ENCODE data around the gene CKLF. TPM values are rescaled to one million over a fixed set of nuclear protein-coding genes. Genes with fewer than 3 reads are reported as not detected.
A peak's percentile ranks its signal among the peaks of the same experiment; 100 is the strongest.

Gene CKLF
- total and polyA plus RNA-seq, 7 donors = 24.1 to 57.4 (median 46.7) TPM

GRCh38 chr16:66544016-66544757 lies 8.2 kb upstream of the CKLF start:
- Histone ChIP-seq H3K4me3 (no peak overlapping the region), H3K4me1 (peaks cover 0 to 20% (median 8%) of the 10 kb centered on the region in 4 donors), H3K36me3 (peaks cover 0 to 51% (median 19%) of the 10 kb centered on the region in 4 donors), H3K27me3 (no peaks in the 10 kb centered on the region), H3K27ac (no peak overlapping the region), H3K9me3 (no peaks in the 10 kb centered on the region)
- no peak for DNase-seq
- TF ChIP-seq POLR2A (IDR thresholded peaks at IDR 0.05) = no peak
- TF ChIP-seq CTCF (IDR thresholded peaks at IDR 0.05) = no peak
- TF ChIP-seq POLR2AphosphoS5 (IDR thresholded peaks at IDR 0.05) = no peak
- no peak for TF ChIP-seq EP300 (IDR thresholded peaks at IDR 0.05)
- 64 to 80% methylated on average over 7 of the region's 7 CpGs for WGBS, 2 donors
- intact Hi-C loops (cut with DNase I) = no loop called here

- Histone ChIP-seq H3K9me3 (no peaks in the 10 kb centered on the region), H3K4me3 (no peak overlapping the region), H3K27me3 (no peaks in the 10 kb centered on the region), H3K27ac (peak overlapping the region in 2 of 4 donors; percentile 1 to 94), H3K36me3 (peaks cover 0 to 24% (median 11%) of the 10 kb centered on the region in 4 donors), H3K4me1 (peaks cover 0 to 39% (median 31%) of the 10 kb centered on the region in 4 donors)
- intact Hi-C loops (cut with DNase I) = no loop called here
- TF ChIP-seq CTCF (IDR thresholded peaks at IDR 0.05) = no peak
- TF ChIP-seq EP300 (IDR thresholded peaks at IDR 0.05) = no peak
- no peak for TF ChIP-seq POLR2A (IDR thresholded peaks at IDR 0.05)
- no peak for TF ChIP-seq POLR2AphosphoS5 (IDR thresholded peaks at IDR 0.05)
- DNase-seq = no peak
- 94 to 98% methylated on average over 5 of the region's 5 CpGs for WGBS, 2 donors
Measured at GRCh38 chr16:66547101-66547989, 5.0 kb upstream of the CKLF start.

GRCh38 chr16:66548068-66548467 lies 4.3 kb upstream of the CKLF start:
- WGBS, 2 donors = 93 to 94% methylated on average over 4 of the region's 4 CpGs
- TF ChIP-seq CTCF (IDR thresholded peaks at IDR 0.05) (no peak), POLR2A (IDR thresholded peaks at IDR 0.05) (no peak), EP300 (IDR thresholded peaks at IDR 0.05) (no peak), POLR2AphosphoS5 (IDR thresholded peaks at IDR 0.05) (no peak)
- no peak for DNase-seq
- Histone ChIP-seq H3K27me3 (no peaks in the 10 kb centered on the region), H3K9me3 (no peaks in the 10 kb centered on the region), H3K4me3 (no peak overlapping the region), H3K36me3 (peaks cover 0 to 22% (median 11%) of the 10 kb centered on the region in 4 donors), H3K27ac (peak overlapping the region; percentile 94 to 99 (median 98)), H3K4me1 (peaks cover 0 to 45% (median 34%) of the 10 kb centered on the region in 4 donors)
- intact Hi-C loops (cut with DNase I) = loop anchor here (2.0 kb wide), 1 partner anchor 63 kb away; no protein-coding TSS in a partner anchor

- Histone ChIP-seq H3K27me3 (no peaks in the 10 kb centered on the region), H3K36me3 (peaks cover 0 to 14% (median 8%) of the 10 kb centered on the region in 4 donors), H3K9me3 (no peaks in the 10 kb centered on the region), H3K4me3 (peak overlapping the region in 3 of 4 donors; percentile 74 to 93 (median 92)), H3K4me1 (peaks cover 0 to 53% (median 40%) of the 10 kb centered on the region in 4 donors), H3K27ac (peak overlapping the region; percentile 94 to 99 (median 98))
- intact Hi-C loops (cut with DNase I) = loop anchor here (2.0 kb wide), 1 partner anchor 64 kb away; no protein-coding TSS in a partner anchor
- 51 to 74% methylated on average over 9 of the region's 9 CpGs for WGBS, 2 donors
- TF ChIP-seq CTCF (IDR thresholded peaks at IDR 0.05) (no peak), POLR2AphosphoS5 (IDR thresholded peaks at IDR 0.05) (no peak), POLR2A (IDR thresholded peaks at IDR 0.05) (no peak), EP300 (IDR thresholded peaks at IDR 0.05) (no peak)
- no peak for DNase-seq
Measured at GRCh38 chr16:66548868-66549267, 3.5 kb upstream of the CKLF start.
